ENCODE results near the gene GIMAP7.

DNA sequence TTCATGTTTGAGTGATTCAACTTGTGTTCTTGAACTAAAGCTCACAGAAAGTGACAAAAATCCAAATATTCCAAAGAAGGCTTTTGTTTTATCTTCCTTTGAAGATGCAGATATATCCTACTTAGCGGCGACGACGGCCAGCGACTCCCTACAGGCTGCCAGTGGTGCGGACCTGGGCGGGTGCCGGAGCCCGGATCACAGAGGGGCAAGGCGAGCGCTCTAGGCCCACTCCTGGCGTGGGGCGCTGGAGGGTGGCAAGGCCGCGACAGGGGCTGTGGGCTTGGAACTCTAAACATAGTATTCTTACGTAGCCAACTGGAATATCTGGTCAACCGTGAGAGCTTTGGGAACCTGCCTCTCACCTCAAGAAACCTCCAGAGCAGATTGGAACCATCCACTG, 914 bp upstream of the GIMAP7 start:
- TF ChIP-seq POLR2A (IDR thresholded peaks at IDR 0.05) (no peak), EP300 (IDR thresholded peaks at IDR 0.05) (no peak), POLR2AphosphoS5 (IDR thresholded peaks at IDR 0.05) (no peak)
- TF ChIP-seq, protein P1, sequence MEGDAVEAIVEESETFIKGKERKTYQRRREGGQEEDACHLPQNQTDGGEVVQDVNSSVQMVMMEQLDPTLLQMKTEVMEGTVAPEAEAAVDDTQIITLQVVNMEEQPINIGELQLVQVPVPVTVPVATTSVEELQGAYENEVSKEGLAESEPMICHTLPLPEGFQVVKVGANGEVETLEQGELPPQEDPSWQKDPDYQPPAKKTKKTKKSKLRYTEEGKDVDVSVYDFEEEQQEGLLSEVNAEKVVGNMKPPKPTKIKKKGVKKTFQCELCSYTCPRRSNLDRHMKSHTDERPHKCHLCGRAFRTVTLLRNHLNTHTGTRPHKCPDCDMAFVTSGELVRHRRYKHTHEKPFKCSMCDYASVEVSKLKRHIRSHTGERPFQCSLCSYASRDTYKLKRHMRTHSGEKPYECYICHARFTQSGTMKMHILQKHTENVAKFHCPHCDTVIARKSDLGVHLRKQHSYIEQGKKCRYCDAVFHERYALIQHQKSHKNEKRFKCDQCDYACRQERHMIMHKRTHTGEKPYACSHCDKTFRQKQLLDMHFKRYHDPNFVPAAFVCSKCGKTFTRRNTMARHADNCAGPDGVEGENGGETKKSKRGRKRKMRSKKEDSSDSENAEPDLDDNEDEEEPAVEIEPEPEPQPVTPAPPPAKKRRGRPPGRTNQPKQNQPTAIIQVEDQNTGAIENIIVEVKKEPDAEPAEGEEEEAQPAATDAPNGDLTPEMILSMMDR (IDR thresholded peaks at IDR 0.05) = no peak

Measured in upper lobe of left lung (tissue), 4 donors.